ENCODE data around the gene CTNND2. TPM values are rescaled to one million over a fixed set of nuclear protein-coding genes. Genes with fewer than 3 reads are reported as not detected.

Gene CTNND2
- total and polyA plus RNA-seq, 2 donors (not counting 1 experiment from before 2014, with no cell fraction given): not detected

- Mint-ChIP-seq H3K4me3 (no peak overlapping the region), H3K9me3 (ENCODE audit: insufficient read depth) (peaks cover 10% of the 10 kb centered on the region)
- H3K9me3 ChIP-seq (ENCODE audit: control extremely low read depth in 1 of 3, control insufficient read depth in 2 of 3, insufficient read depth in 1 of 3, low read length in 2 of 3): peaks cover 0 to 2% (median 2%) of the 10 kb centered on the region in 3 donors
Observed at GRCh38 chr5:10932426-10932825, 971.8 kb downstream of the CTNND2 start.

GRCh38 chr5:10927608-10928007, 976.6 kb downstream of the CTNND2 start:
- H3K9ac ChIP-seq (ENCODE audit: low read length): no peak overlapping the region
- H3K9me3 ChIP-seq (ENCODE audit: control extremely low read depth in 1 of 3, control insufficient read depth in 2 of 3, insufficient read depth in 1 of 3, low read length in 2 of 3): peaks cover 2 to 4% (median 2%) of the 10 kb centered on the region in 3 donors
- DNase-seq (no peak), ATAC-seq (ENCODE audit: low read depth) (no peak)
- Mint-ChIP-seq H3K4me1 (no peaks in the 10 kb centered on the region), H3K27me3 (peaks cover 10% of the 10 kb centered on the region), H3K27ac (no peak overlapping the region), H3K9me3 (ENCODE audit: insufficient read depth) (peaks cover 10% of the 10 kb centered on the region), H3K4me3 (no peak overlapping the region)
- no peaks in the 10 kb centered on the region for H3K79me2 ChIP-seq (ENCODE audit: control insufficient read depth, insufficient read depth, low read length)
- TF ChIP-seq CTCF (IDR thresholded peaks at IDR 0.05) (no peak), EZH2 (IDR thresholded peaks at IDR 0.05; ENCODE audit: borderline replicate concordance, insufficient read depth, low read depth, low read length, poor library complexity, severe bottlenecking) (no peak)
- H3K27ac ChIP-seq (ENCODE audit: low read length in 2 of 2): no peak overlapping the region
- peaks cover 0 to 3% (median 0%) of the 10 kb centered on the region in 4 experiments for H3K27me3 ChIP-seq (replicated peaks in 1 of 4; ENCODE audit: control extremely low read depth in 1 of 4, control insufficient read depth in 3 of 4, insufficient read depth in 4 of 4, low read length in 3 of 4)
- H3K36me3 ChIP-seq (replicated peaks in 1 of 2; ENCODE audit: control extremely low read depth in 1 of 2, control insufficient read depth in 1 of 2, extremely low read depth in 1 of 2, insufficient read depth in 2 of 2, low read length in 1 of 2): no peaks in the 10 kb centered on the region
- intact Hi-C loops (cut with micrococcal nuclease): no loop called here
- CTCF ChIA-PET: no interaction called here
- H2AFZ ChIP-seq (ENCODE audit: insufficient read depth, low read depth, low read length, poor library complexity, severe bottlenecking): no peak overlapping the region
- no peak overlapping the region for H3K4me3 ChIP-seq (ENCODE audit: control extremely low read depth in 1 of 5, extremely low read depth in 1 of 5, insufficient read depth in 1 of 5, low read depth in 2 of 5, low read length in 4 of 5)
- no peak overlapping the region for H3K4me2 ChIP-seq (replicated peaks; ENCODE audit: low read depth, low read length, poor library complexity, severe bottlenecking)
- no peaks in the 10 kb centered on the region for H4K20me1 ChIP-seq (ENCODE audit: control insufficient read depth, insufficient read depth, low read length, poor library complexity, severe bottlenecking)
- POLR2A ChIA-PET: no interaction called here
- no peaks in the 10 kb centered on the region for H3K4me1 ChIP-seq (ENCODE audit: control insufficient read depth in 2 of 2, insufficient read depth in 2 of 2, low read length in 2 of 2)

More at GRCh38 chr5:10932426-10932825, 971.8 kb downstream of the CTNND2 start:
- H3K27me3 Mint-ChIP-seq: peaks cover 12% of the 10 kb centered on the region
- ATAC-seq (ENCODE audit: low read depth) (no peak), DNase-seq (no peak)
- WGBS (ENCODE audit: insufficient coverage): no CpG with 5 or more reads among the region's 1 CpG
- peaks cover 0 to 3% (median 2%) of the 10 kb centered on the region in 4 experiments for H3K27me3 ChIP-seq (replicated peaks in 1 of 4; ENCODE audit: control extremely low read depth in 1 of 4, control insufficient read depth in 3 of 4, insufficient read depth in 4 of 4, low read length in 3 of 4)
- no peaks in the 10 kb centered on the region for H3K4me1 Mint-ChIP-seq
- intact Hi-C loops (cut with micrococcal nuclease): no loop called here
- H3K27ac Mint-ChIP-seq: no peak overlapping the region
- H4K20me1 ChIP-seq (ENCODE audit: control insufficient read depth, insufficient read depth, low read length, poor library complexity, severe bottlenecking): no peaks in the 10 kb centered on the region
- H3K27ac ChIP-seq (ENCODE audit: low read length in 2 of 2): no peak overlapping the region
- no peak overlapping the region for H3K9ac ChIP-seq (ENCODE audit: low read length)
- H3K4me3 ChIP-seq (ENCODE audit: control extremely low read depth in 1 of 5, extremely low read depth in 1 of 5, insufficient read depth in 1 of 5, low read depth in 2 of 5, low read length in 4 of 5): no peak overlapping the region
- ChIA-PET CTCF (no interaction called here), POLR2A (no interaction called here)
- H3K4me1 ChIP-seq (ENCODE audit: control insufficient read depth in 2 of 2, insufficient read depth in 2 of 2, low read length in 2 of 2): no peaks in the 10 kb centered on the region
- no peaks in the 10 kb centered on the region for H3K36me3 ChIP-seq (replicated peaks in 1 of 2; ENCODE audit: control extremely low read depth in 1 of 2, control insufficient read depth in 1 of 2, extremely low read depth in 1 of 2, insufficient read depth in 2 of 2, low read length in 1 of 2)
- no peaks in the 10 kb centered on the region for H3K79me2 ChIP-seq (ENCODE audit: control insufficient read depth, insufficient read depth, low read length)
- H3K4me2 ChIP-seq (replicated peaks; ENCODE audit: low read depth, low read length, poor library complexity, severe bottlenecking): no peak overlapping the region
- TF ChIP-seq EZH2 (IDR thresholded peaks at IDR 0.05; ENCODE audit: borderline replicate concordance, insufficient read depth, low read depth, low read length, poor library complexity, severe bottlenecking): no peak
- no peak for TF ChIP-seq CTCF (IDR thresholded peaks at IDR 0.05)
- no peak overlapping the region for H2AFZ ChIP-seq (ENCODE audit: insufficient read depth, low read depth, low read length, poor library complexity, severe bottlenecking)
